ENCODE measurements around the gene STAMBPL1. TPM values are rescaled to one million over a fixed set of nuclear protein-coding genes. Genes with fewer than 3 reads are reported as not detected.

The STAMBPL1 gene
- total RNA-seq, 2 experiments from 2014 or later = 27.8 to 28.4 TPM

DNA sequence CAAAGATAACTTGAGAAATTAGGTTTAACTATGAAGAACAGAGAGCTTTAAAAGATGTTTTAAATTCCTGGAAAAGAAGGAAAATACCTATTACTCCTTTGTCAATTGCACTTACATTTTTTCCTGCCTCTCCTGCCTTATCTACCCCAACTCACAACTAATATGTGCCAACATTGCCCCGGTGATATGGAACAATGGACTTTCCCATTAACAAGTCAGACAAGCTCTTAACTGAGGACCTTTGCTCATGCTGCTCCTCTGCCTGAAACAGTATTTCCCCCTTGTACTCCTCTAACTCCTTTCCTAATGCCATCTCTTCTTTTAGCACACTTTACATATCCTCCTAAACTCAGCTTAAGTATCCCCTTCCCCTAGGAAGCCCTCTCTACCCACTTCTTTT lies 77.3 kb downstream of the STAMBPL1 start:
- no peak for DNase-seq
- H3K9me3 Mint-ChIP-seq = no peaks in the 10 kb centered on the region
- peaks cover 15% of the 10 kb centered on the region for H3K4me1 Mint-ChIP-seq
- no peak overlapping the region for H3K4me3 Mint-ChIP-seq
- no peaks in the 10 kb centered on the region for H3K27me3 Mint-ChIP-seq
- no peaks in the 10 kb centered on the region for H3K36me3 Mint-ChIP-seq
- no peak overlapping the region for H3K27ac Mint-ChIP-seq

DNA sequence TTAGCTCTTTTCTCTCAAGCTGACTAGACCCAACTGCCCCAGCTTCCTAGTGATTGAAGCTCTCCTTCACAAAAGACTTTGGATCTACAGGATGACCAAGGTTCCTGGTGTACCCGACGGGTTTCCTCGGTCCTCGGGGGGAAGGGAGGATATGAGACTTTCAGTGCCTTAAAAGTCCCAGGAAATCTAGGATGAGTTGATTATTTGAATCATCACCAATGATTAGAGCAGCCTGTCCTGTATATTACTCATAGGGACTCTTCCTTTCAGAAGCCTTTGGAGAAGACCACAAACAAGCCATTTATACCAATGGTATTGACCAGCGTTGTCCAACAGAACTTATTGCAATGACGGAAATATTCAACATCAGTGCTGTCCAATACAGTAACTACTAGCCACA lies 78.7 kb downstream of the STAMBPL1 start:
- Mint-ChIP-seq H3K9me3 (no peaks in the 10 kb centered on the region), H3K36me3 (peaks cover 2% of the 10 kb centered on the region), H3K27me3 (no peaks in the 10 kb centered on the region), H3K27ac (no peak overlapping the region), H3K4me1 (peaks cover 20% of the 10 kb centered on the region), H3K4me3 (no peak overlapping the region)
- DNase-seq = no peak

DNA sequence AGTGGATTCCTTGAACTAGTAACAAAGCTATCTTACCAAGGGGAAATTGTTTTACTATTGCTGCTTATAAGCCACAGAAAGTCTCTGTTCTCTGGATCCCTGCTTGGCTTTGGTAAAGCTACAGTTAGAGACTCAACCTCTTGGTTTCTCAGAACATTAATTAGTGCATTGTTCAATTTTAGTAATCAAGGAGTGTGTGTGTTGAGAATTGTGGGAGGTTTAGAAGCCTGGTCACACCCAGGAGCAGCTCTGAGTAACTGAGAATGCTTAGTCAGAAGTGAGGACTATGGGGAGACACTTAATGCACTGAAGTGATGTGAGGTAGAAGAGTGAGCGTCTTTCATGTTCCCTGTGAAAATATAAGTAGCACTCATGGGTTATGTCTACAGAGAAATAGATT lies 80.8 kb downstream of the STAMBPL1 start:
- Mint-ChIP-seq H3K4me1 (peaks cover 20% of the 10 kb centered on the region), H3K36me3 (peaks cover 2% of the 10 kb centered on the region), H3K4me3 (no peak overlapping the region), H3K27me3 (no peaks in the 10 kb centered on the region), H3K27ac (no peak overlapping the region), H3K9me3 (no peaks in the 10 kb centered on the region)
- DNase-seq = no peak

DNA sequence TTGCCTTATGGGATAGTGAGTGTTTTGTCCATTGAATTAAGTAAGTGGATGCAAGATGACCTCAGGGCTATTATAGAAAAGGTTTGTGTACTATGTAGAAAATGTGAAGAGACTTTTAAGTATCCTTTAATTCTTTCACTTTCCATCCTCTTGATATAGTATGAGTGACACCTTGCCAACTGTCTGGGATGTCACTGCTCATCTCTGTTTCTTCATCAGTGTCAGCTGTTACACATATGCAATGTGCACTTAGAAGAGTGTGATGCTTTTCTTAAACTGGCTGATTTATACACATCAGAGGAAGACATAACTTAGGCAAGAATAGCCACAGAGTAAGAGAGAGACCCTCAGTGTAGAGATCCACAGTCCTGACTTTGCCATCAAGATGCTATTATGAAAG lies 81.2 kb downstream of the STAMBPL1 start:
- Mint-ChIP-seq H3K36me3 (peaks cover 2% of the 10 kb centered on the region), H3K4me3 (no peak overlapping the region), H3K4me1 (peaks cover 20% of the 10 kb centered on the region), H3K9me3 (no peaks in the 10 kb centered on the region), H3K27me3 (no peaks in the 10 kb centered on the region), H3K27ac (no peak overlapping the region)
- no peak for DNase-seq

DNA sequence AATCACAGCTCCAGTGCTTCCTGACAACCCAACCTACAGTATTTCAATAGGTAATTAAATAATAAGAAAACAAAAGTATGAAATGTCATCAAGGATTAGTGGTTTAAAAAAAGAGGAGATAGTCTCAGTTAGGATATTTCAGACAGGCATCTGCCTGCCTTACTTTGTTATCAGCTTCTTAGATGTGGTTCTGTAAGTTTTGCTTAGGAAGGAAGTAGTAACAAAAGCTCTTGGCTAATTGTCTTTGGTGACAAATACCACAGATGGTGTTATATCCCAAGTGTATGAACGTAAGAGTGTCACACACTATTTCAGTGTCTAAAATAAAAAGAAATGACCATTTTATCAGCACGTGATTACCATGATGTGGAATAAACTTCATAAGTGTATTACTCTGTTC lies 82.3 kb downstream of the STAMBPL1 start:
- Mint-ChIP-seq H3K27ac (no peak overlapping the region), H3K4me3 (no peak overlapping the region), H3K36me3 (peaks cover 2% of the 10 kb centered on the region)

DNA sequence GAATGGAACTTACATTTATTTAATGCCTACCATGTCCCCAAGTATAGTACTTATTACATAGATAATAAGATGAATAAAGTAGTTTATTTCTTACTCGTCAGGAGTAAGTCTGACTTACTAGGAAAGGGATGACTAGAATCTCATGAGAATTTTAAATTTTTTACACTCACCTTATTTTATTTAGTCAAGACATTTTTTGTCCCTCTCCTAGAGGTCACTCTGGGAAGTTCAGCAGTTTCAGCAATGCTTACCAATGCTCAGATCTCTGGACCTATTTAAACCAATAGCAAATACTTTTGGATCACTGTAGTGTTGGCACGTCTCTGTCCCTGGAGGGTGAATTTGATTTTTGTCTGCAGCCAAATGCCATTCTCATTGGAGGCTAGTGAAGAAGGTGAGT lies 83.3 kb downstream of the STAMBPL1 start:
- H3K9me3 Mint-ChIP-seq = no peaks in the 10 kb centered on the region
- peaks cover 2% of the 10 kb centered on the region for H3K36me3 Mint-ChIP-seq
- peaks cover 20% of the 10 kb centered on the region for H3K4me1 Mint-ChIP-seq
- no peak for DNase-seq
- no peak overlapping the region for H3K27ac Mint-ChIP-seq
- H3K4me3 Mint-ChIP-seq = no peak overlapping the region
- no peaks in the 10 kb centered on the region for H3K27me3 Mint-ChIP-seq

More for the DNA sequence above, 82.3 kb downstream of the STAMBPL1 start:
- DNase-seq = no peak
- peaks cover 20% of the 10 kb centered on the region for H3K4me1 Mint-ChIP-seq
- no peaks in the 10 kb centered on the region for H3K9me3 Mint-ChIP-seq
- no peaks in the 10 kb centered on the region for H3K27me3 Mint-ChIP-seq

DNA sequence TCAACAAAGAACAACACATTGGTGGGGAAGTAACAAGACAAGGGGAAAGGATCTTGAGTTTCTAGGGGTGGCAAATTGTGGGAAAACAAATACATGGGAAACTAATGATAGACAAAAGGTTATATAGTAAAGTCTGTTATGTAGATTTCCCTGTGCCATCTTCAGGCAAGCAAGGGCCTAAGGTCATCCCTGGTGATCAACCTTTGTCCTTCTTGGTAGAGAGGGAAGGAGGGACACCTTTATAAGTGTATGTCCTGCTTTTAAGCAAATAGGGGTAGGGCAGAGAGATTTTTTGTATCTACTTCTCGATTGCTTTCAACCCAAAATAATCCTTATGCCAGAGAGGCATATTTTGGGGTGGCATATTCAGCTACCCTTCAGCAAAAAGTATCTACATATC lies 84.3 kb downstream of the STAMBPL1 start:
- Mint-ChIP-seq H3K4me3 (no peak overlapping the region), H3K36me3 (peaks cover 2% of the 10 kb centered on the region)

DNA sequence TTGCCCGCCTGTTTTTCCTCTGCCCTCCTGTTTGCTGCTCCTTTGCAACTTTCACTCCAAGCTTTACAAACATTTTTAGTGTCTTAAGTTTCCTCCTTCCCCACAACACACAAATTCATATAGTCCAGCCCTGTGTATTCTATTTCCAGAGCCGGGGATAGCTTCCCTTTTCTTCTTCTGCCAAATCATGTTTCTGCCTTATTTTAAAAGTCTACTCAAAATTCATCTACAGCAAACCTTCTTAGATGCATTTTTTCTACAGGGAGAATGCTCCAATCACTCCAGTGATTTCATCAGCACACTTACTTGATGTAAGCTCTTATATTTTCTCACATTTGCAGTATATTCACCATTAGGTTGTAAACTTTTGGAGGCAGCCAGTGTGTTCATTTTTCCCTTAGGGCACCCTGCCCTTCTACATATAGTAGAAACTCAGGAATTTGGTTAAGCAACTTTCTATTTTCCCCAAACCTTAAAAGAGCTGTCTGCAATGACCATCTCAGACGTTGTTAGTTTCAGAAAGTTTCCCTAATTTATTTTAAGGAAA lies 84.9 kb downstream of the STAMBPL1 start:
- DNase-seq = no peak
- Mint-ChIP-seq H3K4me1 (peaks cover 20% of the 10 kb centered on the region), H3K27ac (no peak overlapping the region), H3K36me3 (peaks cover 2% of the 10 kb centered on the region), H3K27me3 (no peaks in the 10 kb centered on the region), H3K4me3 (no peak overlapping the region), H3K9me3 (no peaks in the 10 kb centered on the region)

More for the DNA sequence above, 84.3 kb downstream of the STAMBPL1 start:
- peaks cover 20% of the 10 kb centered on the region for H3K4me1 Mint-ChIP-seq
- H3K27ac Mint-ChIP-seq = no peak overlapping the region
- no peaks in the 10 kb centered on the region for H3K9me3 Mint-ChIP-seq
- no peaks in the 10 kb centered on the region for H3K27me3 Mint-ChIP-seq
- no peak for DNase-seq

DNA sequence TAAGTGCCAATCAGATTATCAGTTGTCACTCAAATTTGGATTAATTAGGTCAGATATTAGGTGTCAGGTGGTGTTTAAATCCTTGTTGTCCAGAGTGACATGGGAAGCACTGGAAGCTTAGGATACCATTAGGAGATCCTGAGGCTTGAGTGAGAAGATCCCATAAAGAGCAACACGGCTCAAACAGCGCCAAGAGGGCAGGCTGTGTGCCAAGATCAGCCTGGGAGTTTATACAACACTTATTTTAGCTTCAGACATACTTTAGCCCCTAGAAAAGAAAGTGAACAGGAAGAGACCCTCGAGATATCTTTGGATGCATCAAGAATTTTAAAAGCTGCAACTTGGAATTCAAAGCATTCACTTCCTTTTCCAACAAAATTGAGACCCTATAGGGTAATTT lies 86.8 kb downstream of the STAMBPL1 start:
- no peak overlapping the region for H3K4me3 Mint-ChIP-seq
- no peak for DNase-seq
- H3K36me3 Mint-ChIP-seq = peaks cover 2% of the 10 kb centered on the region
- H3K27ac Mint-ChIP-seq = no peak overlapping the region
- H3K4me1 Mint-ChIP-seq = peaks cover 11% of the 10 kb centered on the region
- H3K27me3 Mint-ChIP-seq = no peaks in the 10 kb centered on the region
- H3K9me3 Mint-ChIP-seq = no peaks in the 10 kb centered on the region

DNA sequence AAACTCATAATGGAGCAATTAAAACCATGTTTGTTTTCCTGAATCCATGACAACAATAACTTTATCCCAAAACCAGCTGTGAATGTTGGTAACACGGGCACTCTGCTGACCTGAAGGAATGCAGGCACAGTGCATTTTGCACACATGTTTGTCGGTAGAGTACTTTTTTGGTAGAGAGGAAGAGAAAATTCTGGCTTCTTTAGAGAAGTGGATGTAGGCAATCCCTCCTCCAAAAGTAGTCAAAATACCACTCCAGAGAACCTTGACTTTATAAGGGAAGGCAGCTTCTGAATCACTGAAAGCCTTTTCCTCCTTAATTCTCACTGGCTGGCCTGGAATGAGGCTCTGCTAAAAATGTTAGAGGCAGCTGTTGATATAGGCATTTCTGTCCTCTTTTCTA lies 88.3 kb downstream of the STAMBPL1 start:
- no peak for DNase-seq
- H3K9me3 Mint-ChIP-seq = no peaks in the 10 kb centered on the region

DNA sequence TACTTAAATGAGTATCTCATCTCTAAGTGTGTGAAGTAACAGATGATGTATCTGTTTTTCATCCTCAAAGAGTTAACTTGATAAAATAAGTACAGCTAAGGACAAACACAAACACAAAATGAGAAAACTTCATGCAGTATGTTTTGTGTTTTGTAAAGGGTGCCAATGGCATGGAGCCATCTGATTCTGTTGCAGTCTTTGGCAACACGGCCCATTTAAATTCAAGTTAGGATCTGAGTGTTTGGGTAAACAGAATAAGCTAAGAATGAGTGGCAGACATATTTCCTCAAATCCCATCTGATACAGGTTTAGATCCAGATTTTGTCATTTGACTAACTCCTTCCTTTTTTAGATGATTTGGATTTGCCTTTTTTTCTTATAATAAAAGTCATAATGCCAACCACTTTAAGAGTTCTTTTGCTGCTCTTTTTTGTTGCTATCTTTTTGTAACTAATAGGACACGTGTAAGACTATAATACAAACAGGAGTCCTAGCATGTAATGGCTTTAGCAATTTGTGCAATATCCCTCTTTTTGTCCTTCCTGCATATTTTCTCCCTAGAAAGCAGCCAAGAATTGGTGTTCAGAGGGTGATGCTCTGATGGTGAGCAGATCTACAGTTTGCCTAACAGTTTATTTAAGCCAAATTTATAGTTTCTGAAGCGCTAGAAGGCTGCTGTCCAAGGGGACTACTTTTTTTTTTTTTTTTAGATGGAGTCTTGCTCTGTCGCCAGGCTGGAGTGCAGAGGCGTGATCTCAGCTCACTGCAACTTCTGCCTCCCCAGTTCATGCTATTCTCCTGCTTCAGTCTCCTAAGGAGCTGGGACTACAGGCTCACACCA lies 91.4 kb downstream of the STAMBPL1 start:
- H3K27me3 Mint-ChIP-seq = no peaks in the 10 kb centered on the region
- H3K4me1 Mint-ChIP-seq = peaks cover 14% of the 10 kb centered on the region
- no peak overlapping the region for H3K4me3 Mint-ChIP-seq
- H3K36me3 Mint-ChIP-seq = no peaks in the 10 kb centered on the region
- no peak for DNase-seq
- no peak overlapping the region for H3K27ac Mint-ChIP-seq
- H3K9me3 Mint-ChIP-seq = no peaks in the 10 kb centered on the region

More for the DNA sequence above, 88.3 kb downstream of the STAMBPL1 start:
- no peaks in the 10 kb centered on the region for H3K36me3 Mint-ChIP-seq
- H3K27ac Mint-ChIP-seq = no peak overlapping the region
- H3K4me1 Mint-ChIP-seq = no peaks in the 10 kb centered on the region
- no peaks in the 10 kb centered on the region for H3K27me3 Mint-ChIP-seq
- no peak overlapping the region for H3K4me3 Mint-ChIP-seq

Other genes with a start within 250 kb of the STAMBPL1 start
- gene LIPF, start 215.8 kb upstream of the STAMBPL1 start, total RNA-seq = not detected
- gene LIPK, start 174.0 kb upstream of the STAMBPL1 start, total RNA-seq = not detected
- not detected for gene LIPN, start 120.2 kb upstream of the STAMBPL1 start, total RNA-seq
- gene LIPM, start 77.5 kb upstream of the STAMBPL1 start, total RNA-seq = not detected
- not detected for gene ANKRD22, start 28.4 kb upstream of the STAMBPL1 start, total RNA-seq
- 1 to 10 TPM; 4.7 to 5.0 TPM for gene ACTA2, start 72.5 kb downstream of the STAMBPL1 start, total RNA-seq
- 10 to 100 TPM; 31.1 to 33.4 TPM for gene FAS, start 110.6 kb downstream of the STAMBPL1 start, total RNA-seq

All from activated naive CD8-positive, alpha-beta T cell treated with anti-CD3 and anti-CD28 coated beads for 36 hours (primary cell).